CD4-positive, alpha-beta T cell treated with Interleukin-6 at 100 ng/mL for 8 hours (primary cell): ENCODE measurements around the gene RPL10.
"Not testable (repeated sequence)": the region's sequence is repeated elsewhere in the genome, so short reads cannot be mapped to it uniquely, and the experiment has no call there.

ENCODE experiments used
- DNase-seq: peaks from one replicate; pipeline ENCODE4 v3.0.0-alpha.2; 2020; ENCODE audit warnings: mixed read lengths, low spot score

The RPL10 gene

DNA sequence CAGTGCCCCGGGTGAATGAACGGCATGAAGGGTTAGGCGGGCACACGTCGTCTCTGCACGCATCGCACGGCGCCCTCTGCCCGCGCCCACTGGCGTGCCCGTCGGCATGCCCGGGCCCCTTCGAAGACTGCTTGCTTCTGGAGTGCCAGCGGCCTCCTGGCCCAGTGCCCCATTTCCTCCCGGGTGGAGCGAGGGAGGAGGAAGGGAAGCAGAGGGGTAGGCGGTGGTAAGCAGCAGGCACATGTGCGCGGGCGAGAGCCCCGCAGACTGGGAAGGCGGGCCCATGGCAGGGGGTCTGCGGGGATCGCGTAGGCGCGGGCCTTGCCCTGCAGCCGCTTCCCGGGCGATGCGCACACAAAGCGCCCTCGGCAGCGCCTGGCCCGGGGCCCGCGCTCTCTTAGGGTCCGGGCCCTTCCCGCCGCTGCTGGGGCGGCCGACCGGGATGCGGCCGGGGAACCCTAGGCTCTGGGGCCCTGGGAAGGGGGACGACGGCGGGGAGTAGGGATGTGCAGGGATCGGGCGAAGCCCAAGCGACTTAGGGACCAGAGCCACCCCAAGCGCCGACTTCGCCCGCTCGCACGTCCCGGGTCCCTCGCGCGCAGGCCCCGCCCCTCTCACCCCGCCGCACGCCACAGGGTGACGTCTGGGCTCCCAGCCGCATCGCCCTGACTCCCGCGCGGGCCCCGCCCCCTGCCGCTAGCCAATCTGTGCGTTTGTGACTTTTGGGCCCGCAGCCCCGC, 19.9 kb upstream of the RPL10 start:
- DNase-seq, result no peak

DNA sequence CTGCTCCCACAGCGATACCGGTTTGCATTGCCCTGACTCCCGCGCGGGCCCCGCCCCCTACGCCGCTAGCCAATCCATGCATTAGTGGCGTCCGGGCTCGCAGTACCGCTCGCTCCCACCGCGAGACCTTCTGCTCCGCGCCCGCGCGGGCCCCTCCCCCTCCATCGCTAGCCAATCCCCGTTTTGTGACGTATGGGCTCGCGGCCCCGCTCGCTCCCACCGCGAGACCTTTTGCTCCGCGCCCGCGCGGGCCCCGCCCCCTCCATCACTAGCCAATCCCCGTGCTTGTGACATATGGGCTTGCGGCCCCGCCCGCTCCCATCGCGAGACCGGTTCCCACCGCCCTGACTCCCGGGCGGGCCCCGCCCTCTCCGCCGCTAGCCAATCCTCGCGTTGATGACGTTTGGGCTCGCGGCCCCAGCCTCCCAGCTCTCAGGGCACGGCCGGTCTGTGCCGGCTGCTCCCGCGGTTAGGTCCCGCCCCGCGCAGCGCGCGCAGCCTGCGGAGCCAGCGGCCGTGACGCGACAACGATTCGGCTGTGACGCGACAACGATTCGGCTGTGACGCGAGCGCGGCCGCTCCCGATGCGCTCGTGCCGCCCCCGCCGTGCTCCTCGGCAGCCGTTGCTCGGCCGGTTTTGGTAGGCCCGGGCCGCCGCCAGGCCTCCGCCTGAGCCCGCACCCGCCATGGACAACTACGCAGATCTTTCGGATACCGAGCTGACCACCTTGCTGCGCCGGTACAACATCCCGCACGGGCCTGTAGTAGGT, 19.2 kb upstream of the RPL10 start, which contains the start of gene EMD:
Gene EMD, plus strand, starts transcription at position 497 of the 770 bp plus-strand sequence. Its CDS starts 190 bp downstream, at position 687.
- DNase-seq, result peak; percentile 98

DNA sequence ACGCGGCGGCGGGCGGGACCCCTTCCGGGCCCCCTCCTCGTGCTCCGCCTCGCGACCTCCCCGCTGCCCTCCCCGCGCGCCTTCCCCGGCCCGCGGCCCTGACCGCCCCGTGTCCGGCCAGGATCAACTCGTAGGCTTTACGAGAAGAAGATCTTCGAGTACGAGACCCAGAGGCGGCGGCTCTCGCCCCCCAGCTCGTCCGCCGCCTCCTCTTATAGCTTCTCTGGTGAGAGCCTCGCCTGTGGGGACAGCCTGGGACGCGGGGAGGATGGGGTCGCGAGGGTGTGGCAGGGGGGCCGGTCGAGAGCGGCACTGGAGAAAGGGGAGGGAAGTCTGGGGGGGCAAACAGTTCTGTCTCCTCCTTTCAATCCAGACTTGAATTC, 18.6 kb upstream of the RPL10 start:
- DNase-seq, result no peak

DNA sequence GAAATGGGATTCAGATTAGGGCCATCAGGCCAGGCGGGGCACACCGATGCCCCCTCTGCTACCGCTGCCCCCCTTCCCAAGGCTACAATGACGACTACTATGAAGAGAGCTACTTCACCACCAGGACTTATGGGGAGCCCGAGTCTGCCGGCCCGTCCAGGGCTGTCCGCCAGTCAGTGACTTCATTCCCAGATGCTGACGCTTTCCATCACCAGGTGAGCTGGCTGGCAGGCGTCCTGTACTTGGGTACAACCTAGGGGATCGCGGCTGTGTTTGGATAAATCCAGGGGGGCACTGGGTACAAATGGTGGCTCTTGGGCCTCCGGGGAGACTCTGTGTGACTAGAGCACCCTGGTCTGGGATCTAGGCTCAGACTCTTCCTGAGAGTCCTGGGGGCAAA, 18.0 kb upstream of the RPL10 start:
- no peak for DNase-seq

DNA sequence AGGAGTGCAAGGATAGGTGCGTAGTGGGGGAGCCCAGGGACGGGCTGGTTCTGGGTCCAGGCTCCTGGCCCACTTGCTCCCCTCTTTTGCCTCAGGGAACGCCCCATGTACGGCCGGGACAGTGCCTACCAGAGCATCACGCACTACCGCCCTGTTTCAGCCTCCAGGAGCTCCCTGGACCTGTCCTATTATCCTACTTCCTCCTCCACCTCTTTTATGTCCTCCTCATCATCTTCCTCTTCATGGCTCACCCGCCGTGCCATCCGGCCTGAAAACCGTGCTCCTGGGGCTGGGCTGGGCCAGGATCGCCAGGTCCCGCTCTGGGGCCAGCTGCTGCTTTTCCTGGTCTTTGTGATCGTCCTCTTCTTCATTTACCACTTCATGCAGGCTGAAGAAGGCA, 17.4 kb upstream of the RPL10 start:
- no peak for DNase-seq

DNA sequence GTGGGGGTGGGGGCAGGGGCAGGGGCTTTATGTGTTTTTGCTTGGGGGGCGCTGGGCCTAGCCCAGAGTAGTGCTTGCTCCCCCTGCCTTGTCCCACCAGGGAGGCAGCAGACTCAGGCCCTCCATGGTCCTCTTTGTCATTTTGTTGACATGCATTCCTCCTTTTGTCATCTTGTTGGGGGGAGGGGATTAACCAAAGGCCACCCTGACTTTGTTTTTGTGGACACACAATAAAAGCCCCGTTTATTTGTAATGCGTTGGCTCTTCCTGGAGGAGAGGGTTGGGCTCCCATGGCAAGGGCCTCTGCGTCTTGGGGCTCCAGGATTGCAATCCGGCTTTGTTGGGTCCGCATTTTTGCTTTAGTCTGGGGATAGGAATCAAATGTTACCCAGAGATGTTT, 16.9 kb upstream of the RPL10 start:
- DNase-seq, result no peak

DNA sequence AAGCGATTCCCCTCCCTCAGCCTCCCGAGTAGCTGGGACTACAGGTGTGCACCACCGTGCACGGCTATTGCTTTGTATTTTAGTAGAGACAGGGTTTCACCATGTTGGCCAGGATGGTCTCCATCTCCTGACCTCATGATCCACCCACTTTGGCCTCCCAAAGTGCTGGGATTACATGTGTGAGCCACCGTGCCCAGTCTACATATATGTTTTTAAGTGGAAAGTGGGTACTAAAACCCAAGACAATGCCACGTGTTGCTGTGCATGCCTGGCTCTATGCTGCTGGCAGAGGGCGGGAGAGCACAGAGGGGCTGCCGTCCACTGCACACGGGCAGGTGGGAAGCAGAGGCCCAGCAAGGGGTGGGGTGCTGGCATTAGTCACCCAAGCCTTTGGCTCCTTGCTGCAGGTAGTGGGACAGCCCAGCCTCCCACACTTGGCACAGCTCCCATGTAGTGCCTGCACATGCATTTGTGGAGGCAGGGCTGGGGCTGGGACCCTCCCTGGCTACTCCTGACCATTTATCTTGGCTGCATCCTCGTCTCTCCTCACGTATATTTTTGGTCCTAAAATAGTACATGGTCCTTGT, 15.6 kb upstream of the RPL10 start:
- no peak for DNase-seq

DNA sequence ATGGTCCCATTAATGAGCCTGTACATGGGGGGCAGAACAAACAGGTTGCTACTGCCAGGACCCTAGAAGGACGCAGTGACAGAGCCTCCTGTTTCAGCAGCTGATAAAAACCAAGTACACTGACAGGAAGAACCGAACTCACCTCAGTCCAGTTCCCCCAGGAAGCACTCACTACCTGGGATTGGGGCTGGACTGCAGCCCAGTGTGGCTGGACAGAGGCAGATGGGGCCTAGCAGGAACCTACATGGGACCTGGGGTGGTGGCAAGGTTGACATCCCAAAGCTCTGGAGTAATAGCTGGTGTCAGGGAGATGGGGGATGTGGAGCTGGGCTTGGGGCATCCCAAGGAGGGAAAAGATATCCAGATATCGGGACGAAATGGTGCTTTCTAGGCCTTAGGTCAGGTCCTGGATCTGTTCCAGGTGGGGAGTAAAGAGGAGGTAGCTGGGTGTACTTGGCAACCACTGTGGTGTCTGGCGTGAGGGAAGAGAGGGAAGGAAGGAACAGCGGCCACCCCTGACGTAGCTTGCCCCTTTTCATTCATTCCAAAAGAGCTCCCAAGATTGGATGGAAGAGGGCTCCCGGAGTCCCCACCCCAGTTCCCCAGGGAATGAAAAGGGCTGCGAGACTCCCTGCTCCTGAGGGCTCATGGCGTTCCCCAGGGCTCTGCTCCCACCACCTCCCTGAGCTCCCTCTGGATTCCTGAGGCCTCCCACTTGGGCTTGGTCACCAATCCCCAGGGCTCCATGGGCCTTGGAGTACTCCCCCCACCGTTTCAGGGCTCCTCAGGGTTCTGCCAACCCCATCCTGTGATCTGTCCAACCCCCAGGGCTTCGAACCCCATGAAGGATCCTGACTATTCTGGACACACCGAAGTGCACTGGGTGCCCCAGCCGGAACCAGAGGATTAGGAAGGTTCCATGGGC, 14.6 kb upstream of the RPL10 start:
- no peak for DNase-seq

DNA sequence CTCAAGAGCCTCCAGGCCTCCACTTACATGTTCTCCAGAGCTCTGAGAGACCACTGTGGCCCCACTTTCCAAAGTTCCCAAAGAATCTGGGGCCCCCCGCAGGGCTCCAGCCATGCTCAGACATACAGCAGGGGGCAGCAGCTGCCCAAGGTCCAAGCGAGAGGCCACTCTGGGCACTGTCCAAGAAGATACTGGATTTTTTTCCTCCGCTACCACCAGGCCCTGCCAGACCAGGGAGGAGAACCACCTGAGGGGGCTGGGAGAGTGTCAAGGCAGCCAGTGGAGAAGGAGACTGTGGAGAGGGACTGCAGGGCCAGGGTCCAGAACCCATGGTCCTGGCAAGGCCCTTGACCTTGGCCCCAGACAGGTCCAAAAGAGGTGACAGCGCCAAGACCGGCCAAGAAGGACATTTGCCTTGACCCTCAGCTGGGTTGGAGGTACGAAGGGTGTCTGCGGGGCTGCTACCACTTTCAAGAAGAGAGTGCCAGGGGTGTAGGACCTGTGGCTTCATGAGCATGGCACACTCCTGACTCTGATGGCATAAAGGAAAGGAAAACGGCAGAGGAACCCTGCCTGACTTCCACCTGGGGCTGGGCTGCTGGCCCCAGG, 13.8 kb upstream of the RPL10 start:
- DNase-seq, result no peak

DNA sequence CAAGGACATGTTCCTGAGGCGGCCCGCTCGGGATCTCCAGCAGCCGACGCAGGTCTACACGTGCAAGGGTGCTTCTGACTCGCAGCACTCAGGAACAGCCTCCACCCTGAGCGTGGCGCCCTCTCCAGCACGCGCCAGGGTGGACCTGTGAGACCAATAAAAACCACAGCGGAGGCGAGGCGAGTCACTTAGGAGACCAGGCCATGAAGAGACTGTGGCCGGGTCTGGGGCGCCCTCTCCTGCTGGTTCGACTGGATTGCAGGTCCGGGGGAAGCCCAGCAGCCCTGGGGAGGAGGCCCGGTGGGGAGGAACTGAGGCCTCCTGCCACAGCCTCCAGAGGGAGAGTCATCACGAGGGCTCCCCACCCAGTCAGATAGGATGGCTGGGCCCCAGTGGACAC, 10.1 kb upstream of the RPL10 start:
- DNase-seq, result not testable (repeated sequence)

DNA sequence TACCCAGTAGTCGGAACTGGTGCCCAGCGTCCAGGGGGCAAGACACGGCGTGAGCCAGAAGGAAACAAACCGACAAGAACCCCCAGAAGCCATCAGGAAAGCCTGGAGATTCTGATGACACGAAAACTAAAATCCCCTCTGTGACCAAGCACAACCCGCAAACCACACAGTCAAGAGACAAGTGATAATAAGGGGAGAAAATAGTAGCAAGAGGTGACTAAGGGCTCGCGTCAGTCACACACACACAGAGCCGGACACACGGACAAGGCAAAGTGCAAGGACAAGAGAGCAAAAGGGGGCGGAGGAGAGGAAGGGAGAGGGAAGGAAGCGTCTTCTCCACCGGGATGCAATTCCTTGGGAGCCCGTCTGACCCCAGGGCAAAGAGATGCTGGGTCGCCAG, 9.5 kb upstream of the RPL10 start:
- not testable (repeated sequence) for DNase-seq

DNA sequence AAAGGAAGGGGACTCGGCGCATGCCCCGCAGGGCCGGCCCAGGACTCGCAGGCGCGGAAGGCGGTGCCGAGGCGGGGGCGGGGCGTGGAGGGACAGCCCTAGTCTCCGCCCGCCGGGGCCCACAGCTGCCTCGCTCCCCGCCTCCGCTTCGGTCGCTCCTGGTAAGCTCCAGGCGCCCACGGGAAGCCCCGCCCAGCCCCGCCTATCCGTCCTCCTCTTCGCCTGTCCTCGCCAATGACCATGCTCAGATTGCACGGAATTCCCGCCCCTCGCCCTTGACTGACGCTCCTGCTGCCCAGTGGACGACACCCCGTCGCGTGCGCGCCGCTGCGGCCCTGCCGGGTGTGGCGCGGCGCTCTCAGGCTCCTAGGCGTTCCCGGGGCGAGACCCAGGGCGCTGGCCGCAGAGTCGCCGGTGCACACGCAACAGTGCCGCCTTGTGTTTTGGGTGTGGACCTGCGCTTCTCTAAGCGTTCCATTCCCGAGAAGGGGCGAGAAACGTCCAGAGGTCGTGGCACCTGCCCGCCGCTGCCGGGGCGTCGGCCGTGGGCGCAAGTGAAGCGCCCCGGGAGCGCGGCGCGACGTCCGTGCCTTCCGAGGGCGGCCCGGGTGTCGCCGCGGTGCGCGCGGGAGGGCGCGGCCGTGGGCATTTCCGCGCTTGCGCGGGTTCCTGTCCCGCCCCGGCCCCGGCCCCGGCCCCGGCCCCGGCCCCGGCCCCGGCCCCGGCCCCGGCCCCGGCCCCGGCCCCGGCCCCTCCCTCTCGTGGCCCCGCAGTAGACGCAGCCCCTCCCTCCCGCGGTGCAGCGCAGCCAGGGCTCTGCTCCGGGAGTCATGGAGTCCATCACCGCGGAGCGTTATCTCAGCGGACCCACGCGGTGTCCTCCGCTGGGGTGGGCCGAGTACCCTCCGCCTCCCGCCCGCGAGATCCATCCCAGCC, 8.1 kb upstream of the RPL10 start:
- DNase-seq, result not testable (repeated sequence)

DNA sequence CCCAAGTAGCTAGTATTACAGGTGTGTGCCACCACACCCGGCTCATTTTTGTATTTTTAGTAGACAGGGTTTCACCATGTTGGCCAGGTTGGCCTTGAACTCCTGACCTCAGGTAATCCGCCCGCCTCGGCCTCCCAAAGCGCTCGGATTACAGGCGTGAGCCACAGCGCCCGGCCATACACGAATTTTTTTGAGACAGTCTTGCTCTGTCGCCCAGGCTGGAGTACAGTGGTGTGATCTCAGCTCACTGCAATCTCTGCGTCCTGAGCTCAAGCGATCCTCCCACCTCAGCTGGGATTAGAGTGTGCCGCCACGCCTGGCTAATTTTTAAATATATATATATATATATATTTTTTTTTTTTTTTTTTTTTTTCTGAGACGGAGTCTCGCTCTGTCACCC, 1.8 kb upstream of the RPL10 start:
- DNase-seq, result not testable (repeated sequence)

DNA sequence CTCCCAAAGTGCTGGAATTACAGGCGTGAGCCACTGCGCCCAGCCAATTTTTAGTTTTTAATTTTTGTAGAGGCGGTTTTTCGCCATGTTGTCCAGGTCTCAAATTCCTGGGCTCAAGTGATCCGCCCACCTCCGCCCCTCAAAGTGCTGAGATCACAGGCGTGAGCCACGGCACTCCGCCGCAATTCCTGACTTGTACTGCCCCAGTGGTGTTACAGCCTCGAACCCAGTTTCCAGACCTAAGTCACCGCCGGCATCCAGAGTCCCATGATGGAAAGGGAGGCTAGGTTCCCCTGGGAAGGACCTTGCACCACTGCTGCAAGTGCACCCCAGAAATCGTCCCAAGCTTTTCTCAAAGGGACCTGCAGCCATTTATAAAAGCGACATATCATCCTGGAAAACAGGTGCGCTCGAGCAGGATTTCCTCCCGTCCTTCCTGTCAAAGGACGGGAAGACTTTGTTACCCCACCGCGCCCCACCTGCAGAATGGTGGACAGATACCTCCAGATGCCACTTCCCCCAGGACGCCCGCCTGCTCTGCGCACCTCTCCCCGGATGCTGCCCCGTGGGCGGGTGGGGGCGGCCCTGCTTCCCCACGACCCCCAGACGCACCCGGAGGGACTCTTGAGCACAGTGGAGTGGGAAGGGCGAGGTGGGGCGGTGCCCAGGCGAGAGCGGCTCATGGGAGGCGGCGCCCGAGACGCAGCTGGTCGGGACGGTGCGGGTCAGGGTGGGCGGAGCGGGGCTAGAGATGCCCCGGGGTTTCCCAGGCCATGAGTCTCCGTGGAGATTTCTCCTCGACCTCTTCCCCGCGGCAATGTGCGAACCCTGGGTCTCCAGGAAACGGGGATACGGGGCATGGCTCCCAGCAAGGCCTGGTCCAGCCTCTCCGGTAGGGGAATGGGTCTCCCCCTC, 947 bp upstream of the RPL10 start:
- peak; percentile 43 for DNase-seq

DNA sequence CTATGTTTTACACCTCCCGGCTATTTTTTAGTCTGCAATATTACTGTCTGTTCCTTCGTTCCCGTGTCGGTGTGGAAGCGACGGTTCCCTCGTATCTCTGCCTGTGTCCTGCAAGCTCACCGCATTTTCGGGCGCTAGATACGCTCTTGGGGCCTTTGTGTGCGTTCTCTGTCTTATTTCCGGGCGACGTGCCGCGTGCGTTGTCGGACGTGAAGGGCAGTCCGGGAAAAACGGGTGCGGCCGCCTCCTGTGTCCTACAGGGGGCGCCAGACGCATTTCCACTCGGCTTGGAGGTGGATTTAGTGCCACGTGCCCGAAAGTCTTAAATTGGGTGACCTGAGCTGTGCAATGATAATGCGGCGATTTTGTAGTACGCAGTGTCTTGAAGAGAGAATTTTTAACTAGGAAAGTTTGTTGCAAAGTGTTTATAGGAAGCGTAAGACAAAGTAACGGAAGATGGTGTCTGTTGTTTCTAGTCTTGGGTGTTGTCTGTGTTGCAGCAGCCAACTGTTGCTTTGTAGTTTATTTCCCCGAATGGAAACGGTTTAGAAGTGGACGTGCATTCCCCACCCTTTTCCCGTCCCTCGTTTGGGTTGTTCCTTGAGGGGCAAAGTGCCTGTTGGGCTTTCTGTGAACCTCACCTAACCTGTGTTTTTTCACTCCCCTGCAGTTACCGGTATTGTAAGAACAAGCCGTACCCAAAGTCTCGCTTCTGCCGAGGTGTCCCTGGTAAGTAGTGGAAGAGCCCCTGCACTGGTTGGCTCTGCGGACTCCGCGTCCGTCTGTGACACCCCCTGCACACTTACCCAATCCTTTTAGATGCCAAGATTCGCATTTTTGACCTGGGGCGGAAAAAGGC, 720 bp downstream of the RPL10 start:
- DNase-seq, result peak; percentile 85

DNA sequence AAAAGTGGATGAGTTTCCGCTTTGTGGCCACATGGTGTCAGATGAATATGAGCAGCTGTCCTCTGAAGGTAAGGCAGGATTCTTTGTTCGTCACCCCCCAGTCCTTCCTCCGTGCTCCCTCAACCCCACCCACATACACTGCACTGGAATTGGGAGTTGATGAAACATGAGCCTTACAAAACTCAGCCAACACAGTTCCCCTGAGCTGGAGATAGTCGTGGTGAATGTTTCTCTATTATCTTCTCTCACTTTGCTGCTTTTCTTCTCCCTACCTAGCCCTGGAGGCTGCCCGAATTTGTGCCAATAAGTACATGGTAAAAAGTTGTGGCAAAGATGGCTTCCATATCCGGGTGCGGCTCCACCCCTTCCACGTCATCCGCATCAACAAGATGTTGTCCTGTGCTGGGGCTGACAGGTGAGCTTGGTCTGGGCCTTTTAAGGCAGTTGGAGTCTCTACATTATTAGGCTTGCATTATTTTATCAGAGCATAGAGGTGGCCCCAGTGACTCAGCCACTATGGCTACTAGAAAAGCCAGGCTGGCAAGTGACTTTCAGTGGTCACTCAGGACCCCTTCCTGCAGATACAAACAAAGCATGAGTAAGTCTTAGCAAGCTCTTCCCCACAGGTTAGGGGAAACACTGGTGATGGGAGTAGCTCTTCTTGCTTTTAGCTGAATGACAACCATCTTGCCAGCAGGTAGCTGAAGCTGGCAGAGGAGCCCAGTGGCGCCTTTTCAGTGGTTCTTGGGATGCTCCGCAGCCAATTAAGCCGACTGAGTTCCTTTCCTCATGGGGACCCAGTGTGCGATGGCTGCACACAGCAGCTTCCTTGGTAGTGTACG, 1.6 kb downstream of the RPL10 start:
- no peak for DNase-seq

DNA sequence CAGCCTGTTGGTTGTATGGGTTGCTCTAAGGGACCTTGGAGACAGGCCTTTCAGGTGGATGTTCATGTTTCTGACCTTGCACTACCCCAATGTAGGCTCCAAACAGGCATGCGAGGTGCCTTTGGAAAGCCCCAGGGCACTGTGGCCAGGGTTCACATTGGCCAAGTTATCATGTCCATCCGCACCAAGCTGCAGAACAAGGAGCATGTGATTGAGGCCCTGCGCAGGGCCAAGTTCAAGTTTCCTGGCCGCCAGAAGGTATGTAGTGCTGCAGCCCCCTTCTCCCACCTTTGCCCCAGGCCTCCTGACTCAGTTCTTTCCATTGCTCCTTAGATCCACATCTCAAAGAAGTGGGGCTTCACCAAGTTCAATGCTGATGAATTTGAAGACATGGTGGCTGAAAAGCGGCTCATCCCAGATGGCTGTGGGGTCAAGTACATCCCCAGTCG, 2.2 kb downstream of the RPL10 start:
- DNase-seq, result not testable (repeated sequence)
